SK-N-SH (cell line): ENCODE data around the gene NUMB.

Experiments
- CHD2 ChIP-seq: fragments of 150-350 bp; IDR thresholded peaks from 2 replicates; pipeline ENCODE4 v1.6.1; 2018; ENCODE audit warnings: low read length; ENCODE audit not compliant: partially characterized antibody
- CTCF ChIP-seq: fragments of 200-600 bp; sonication (generic); IDR thresholded peaks from 2 replicates; pipeline ENCODE4 v1.6.1; 2017; ENCODE audit warnings: antibody characterized with exemption, mild to moderate bottlenecking, moderate library complexity
- GABPA ChIP-seq: IDR thresholded peaks from 2 replicates; pipeline ENCODE4 v1.4.0; 2012; ENCODE audit warnings: low read depth, mild to moderate bottlenecking
- MAX ChIP-seq: IDR thresholded peaks from 2 replicates; pipeline ENCODE4 v1.4.0; 2012; ENCODE audit warnings: low read depth
- MXI1 ChIP-seq: IDR thresholded peaks from 2 replicates; pipeline ENCODE4 v1.6.1; 2012; ENCODE audit warnings: mild to moderate bottlenecking, low read depth, low read length, improper control_type of control experiment
- POLR2AphosphoS5 ChIP-seq: IDR thresholded peaks from 2 replicates; pipeline ENCODE4 v1.6.1; 2012; ENCODE audit warnings: low read depth, low read length
- RFX5 ChIP-seq: IDR thresholded peaks from 2 replicates; pipeline ENCODE4 v1.6.1; 2012; ENCODE audit warnings: mild to moderate bottlenecking, improper control_type of control experiment, low read length
- YY1 ChIP-seq: IDR thresholded peaks from 2 replicates; pipeline ENCODE4 v1.4.0; 2012; ENCODE audit warnings: low read depth, mild to moderate bottlenecking
- TF ChIP-seq, protein P1 (sequence below): IDR thresholded peaks from 2 replicates; pipeline ENCODE4 v1.4.0; 2012; ENCODE audit warnings: low read depth, borderline replicate concordance
- TF ChIP-seq, protein P2 (sequence below): IDR thresholded peaks from 2 replicates; pipeline ENCODE4 v1.6.1; 2012; ENCODE audit warnings: mild to moderate bottlenecking, low read depth, low read length, moderate library complexity

GRCh38 chr14:73325630-73326299 is 132.6 kb downstream of the NUMB start:
- TF ChIP-seq YY1 (no peak), POLR2AphosphoS5 (no peak), CHD2 (no peak), CTCF (no peak), GABPA (no peak), RFX5 (no peak), MAX (no peak), MXI1 (no peak)
- TF ChIP-seq, protein P1, sequence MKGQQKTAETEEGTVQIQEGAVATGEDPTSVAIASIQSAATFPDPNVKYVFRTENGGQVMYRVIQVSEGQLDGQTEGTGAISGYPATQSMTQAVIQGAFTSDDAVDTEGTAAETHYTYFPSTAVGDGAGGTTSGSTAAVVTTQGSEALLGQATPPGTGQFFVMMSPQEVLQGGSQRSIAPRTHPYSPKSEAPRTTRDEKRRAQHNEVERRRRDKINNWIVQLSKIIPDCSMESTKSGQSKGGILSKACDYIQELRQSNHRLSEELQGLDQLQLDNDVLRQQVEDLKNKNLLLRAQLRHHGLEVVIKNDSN = no peak
- TF ChIP-seq, protein P2, sequence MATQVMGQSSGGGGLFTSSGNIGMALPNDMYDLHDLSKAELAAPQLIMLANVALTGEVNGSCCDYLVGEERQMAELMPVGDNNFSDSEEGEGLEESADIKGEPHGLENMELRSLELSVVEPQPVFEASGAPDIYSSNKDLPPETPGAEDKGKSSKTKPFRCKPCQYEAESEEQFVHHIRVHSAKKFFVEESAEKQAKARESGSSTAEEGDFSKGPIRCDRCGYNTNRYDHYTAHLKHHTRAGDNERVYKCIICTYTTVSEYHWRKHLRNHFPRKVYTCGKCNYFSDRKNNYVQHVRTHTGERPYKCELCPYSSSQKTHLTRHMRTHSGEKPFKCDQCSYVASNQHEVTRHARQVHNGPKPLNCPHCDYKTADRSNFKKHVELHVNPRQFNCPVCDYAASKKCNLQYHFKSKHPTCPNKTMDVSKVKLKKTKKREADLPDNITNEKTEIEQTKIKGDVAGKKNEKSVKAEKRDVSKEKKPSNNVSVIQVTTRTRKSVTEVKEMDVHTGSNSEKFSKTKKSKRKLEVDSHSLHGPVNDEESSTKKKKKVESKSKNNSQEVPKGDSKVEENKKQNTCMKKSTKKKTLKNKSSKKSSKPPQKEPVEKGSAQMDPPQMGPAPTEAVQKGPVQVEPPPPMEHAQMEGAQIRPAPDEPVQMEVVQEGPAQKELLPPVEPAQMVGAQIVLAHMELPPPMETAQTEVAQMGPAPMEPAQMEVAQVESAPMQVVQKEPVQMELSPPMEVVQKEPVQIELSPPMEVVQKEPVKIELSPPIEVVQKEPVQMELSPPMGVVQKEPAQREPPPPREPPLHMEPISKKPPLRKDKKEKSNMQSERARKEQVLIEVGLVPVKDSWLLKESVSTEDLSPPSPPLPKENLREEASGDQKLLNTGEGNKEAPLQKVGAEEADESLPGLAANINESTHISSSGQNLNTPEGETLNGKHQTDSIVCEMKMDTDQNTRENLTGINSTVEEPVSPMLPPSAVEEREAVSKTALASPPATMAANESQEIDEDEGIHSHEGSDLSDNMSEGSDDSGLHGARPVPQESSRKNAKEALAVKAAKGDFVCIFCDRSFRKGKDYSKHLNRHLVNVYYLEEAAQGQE = no peak
